Astrocyte of the spinal cord (primary cell): ENCODE measurements around the gene ZNF565.

Experiments used
- DNase-seq: peaks from one replicate; pipeline ENCODE4 v3.0.0; 2011; ENCODE audit warnings: low read depth, low spot score
- H3K4me3 ChIP-seq: 2 replicates; pipeline ENCODE4 v1.5.1; 2011; ENCODE audit warnings: low read depth, mild to moderate bottlenecking, low read length, moderate library complexity
- CTCF ChIP-seq: IDR thresholded peaks from 2 replicates; pipeline ENCODE4 v1.5.1; 2012; ENCODE audit warnings: low read depth, mild to moderate bottlenecking, low read length, inconsistent platforms
- in situ Hi-C: cut with HindIII; loops from 2 replicates; pipeline ENCODE4 v1.10.0; 2017; ENCODE audit warnings: low sequenced_read_pairs

ZNF565 gene

GRCh38 chr19:36151144-36152018 is 63.1 kb downstream of the ZNF565 start:
- no peak for DNase-seq
- in situ Hi-C loops = no loop called here
- no peak for TF ChIP-seq CTCF
- peak overlapping the region; percentile 26 for H3K4me3 ChIP-seq

GRCh38 chr19:36150586-36150985 is 63.9 kb downstream of the ZNF565 start:
- no peak overlapping the region for H3K4me3 ChIP-seq
- TF ChIP-seq CTCF = no peak
- no peak for DNase-seq
- in situ Hi-C loops = no loop called here

GRCh38 chr19:36149673-36150406 is 64.6 kb downstream of the ZNF565 start:
- TF ChIP-seq CTCF = no peak
- no peak overlapping the region for H3K4me3 ChIP-seq
- DNase-seq = no peak
- in situ Hi-C loops = no loop called here

GRCh38 chr19:36144624-36145023 is 69.8 kb downstream of the ZNF565 start:
- no peak for TF ChIP-seq CTCF
- no peak for DNase-seq
- in situ Hi-C loops = no loop called here
- no peak overlapping the region for H3K4me3 ChIP-seq

- no peak for DNase-seq
- in situ Hi-C loops = no loop called here
- no peak overlapping the region for H3K4me3 ChIP-seq
- no peak for TF ChIP-seq CTCF
Measured at GRCh38 chr19:36142496-36142895, 72.0 kb downstream of the ZNF565 start.

- no peak overlapping the region for H3K4me3 ChIP-seq
- no peak for TF ChIP-seq CTCF
Measured at GRCh38 chr19:36142046-36142445, 72.4 kb downstream of the ZNF565 start.

More at GRCh38 chr19:36142046-36142445, 72.4 kb downstream of the ZNF565 start:
- DNase-seq = no peak
- in situ Hi-C loops = no loop called here
